ENCODE measurements around the gene USP8. TPM values are rescaled to one million over a fixed set of nuclear protein-coding genes. Genes with fewer than 3 reads are reported as not detected.
"Not testable (repeated sequence)": the region's sequence is repeated elsewhere in the genome, so short reads cannot be mapped to it uniquely, and the experiment has no call there.

USP8 gene
- total and polyA plus RNA-seq, 2 experiments from 2014 or later = 28.4 to 36.4 TPM

- Histone ChIP-seq H3K4me3 (no peak overlapping the region), H3K9me3 (ENCODE audit: low read depth) (no peaks in the 10 kb centered on the region), H3K36me3 (peaks cover 49% of the 10 kb centered on the region), H3K4me1 (ENCODE audit: low read depth) (no peaks in the 10 kb centered on the region), H3K27me3 (no peaks in the 10 kb centered on the region), H3K27ac (no peak overlapping the region)
- DNase-seq (ENCODE audit: low read depth in 1 of 2, low spot score in 1 of 2) = no peak
- TF ChIP-seq, protein P1, sequence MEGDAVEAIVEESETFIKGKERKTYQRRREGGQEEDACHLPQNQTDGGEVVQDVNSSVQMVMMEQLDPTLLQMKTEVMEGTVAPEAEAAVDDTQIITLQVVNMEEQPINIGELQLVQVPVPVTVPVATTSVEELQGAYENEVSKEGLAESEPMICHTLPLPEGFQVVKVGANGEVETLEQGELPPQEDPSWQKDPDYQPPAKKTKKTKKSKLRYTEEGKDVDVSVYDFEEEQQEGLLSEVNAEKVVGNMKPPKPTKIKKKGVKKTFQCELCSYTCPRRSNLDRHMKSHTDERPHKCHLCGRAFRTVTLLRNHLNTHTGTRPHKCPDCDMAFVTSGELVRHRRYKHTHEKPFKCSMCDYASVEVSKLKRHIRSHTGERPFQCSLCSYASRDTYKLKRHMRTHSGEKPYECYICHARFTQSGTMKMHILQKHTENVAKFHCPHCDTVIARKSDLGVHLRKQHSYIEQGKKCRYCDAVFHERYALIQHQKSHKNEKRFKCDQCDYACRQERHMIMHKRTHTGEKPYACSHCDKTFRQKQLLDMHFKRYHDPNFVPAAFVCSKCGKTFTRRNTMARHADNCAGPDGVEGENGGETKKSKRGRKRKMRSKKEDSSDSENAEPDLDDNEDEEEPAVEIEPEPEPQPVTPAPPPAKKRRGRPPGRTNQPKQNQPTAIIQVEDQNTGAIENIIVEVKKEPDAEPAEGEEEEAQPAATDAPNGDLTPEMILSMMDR (IDR thresholded peaks at IDR 0.05; ENCODE audit: low read depth, low read length) = no peak
Measured at GRCh38 chr15:50501815-50502214, 77.6 kb downstream of the USP8 start.

- peak overlapping the region; percentile 35 for H3K27ac ChIP-seq
- no peaks in the 10 kb centered on the region for H3K27me3 ChIP-seq
- TF ChIP-seq, protein P1 (IDR thresholded peaks at IDR 0.05; ENCODE audit: low read depth, low read length) = no peak
- no peaks in the 10 kb centered on the region for H3K4me1 ChIP-seq (ENCODE audit: low read depth)
- no peak for DNase-seq (ENCODE audit: low read depth in 1 of 2, low spot score in 1 of 2)
- no peak overlapping the region for H3K4me3 ChIP-seq
- H3K9me3 ChIP-seq (ENCODE audit: low read depth) = no peaks in the 10 kb centered on the region
- H3K36me3 ChIP-seq = peaks cover 35% of the 10 kb centered on the region
Measured at GRCh38 chr15:50503144-50503543, 78.9 kb downstream of the USP8 start.

GRCh38 chr15:50505656-50506055, 81.5 kb downstream of the USP8 start:
- H3K36me3 ChIP-seq = peaks cover 10% of the 10 kb centered on the region
- H3K9me3 ChIP-seq (ENCODE audit: low read depth); H3K27ac ChIP-seq; DNase-seq (ENCODE audit: low read depth in 1 of 2, low spot score in 1 of 2); H3K4me1 ChIP-seq (ENCODE audit: low read depth); H3K27me3 ChIP-seq; H3K4me3 ChIP-seq: not testable (repeated sequence)

- Histone ChIP-seq H3K27me3 (no peaks in the 10 kb centered on the region), H3K4me1 (ENCODE audit: low read depth) (no peaks in the 10 kb centered on the region), H3K27ac (no peak overlapping the region), H3K4me3 (no peak overlapping the region), H3K36me3 (peaks cover 7% of the 10 kb centered on the region), H3K9me3 (ENCODE audit: low read depth) (no peaks in the 10 kb centered on the region)
- TF ChIP-seq, protein P1 (IDR thresholded peaks at IDR 0.05; ENCODE audit: low read depth, low read length) = no peak
- DNase-seq (ENCODE audit: low read depth in 1 of 2, low spot score in 1 of 2) = peak in 1 of 2 donors; percentile 14
Measured at GRCh38 chr15:50506121-50506520, 81.9 kb downstream of the USP8 start.

- no peaks in the 10 kb centered on the region for H3K4me1 ChIP-seq (ENCODE audit: low read depth)
- TF ChIP-seq, protein P1 (IDR thresholded peaks at IDR 0.05; ENCODE audit: low read depth, low read length) = no peak
- DNase-seq (ENCODE audit: low read depth in 1 of 2, low spot score in 1 of 2) = no peak
- H3K27ac ChIP-seq = no peak overlapping the region
- no peaks in the 10 kb centered on the region for H3K36me3 ChIP-seq
- H3K4me3 ChIP-seq = no peak overlapping the region
- H3K27me3 ChIP-seq = no peaks in the 10 kb centered on the region
- H3K9me3 ChIP-seq (ENCODE audit: low read depth) = no peaks in the 10 kb centered on the region
Measured at GRCh38 chr15:50513001-50513400, 88.8 kb downstream of the USP8 start.

- TF ChIP-seq, protein P1 (IDR thresholded peaks at IDR 0.05; ENCODE audit: low read depth, low read length) = no peak
- H3K9me3 ChIP-seq (ENCODE audit: low read depth) = no peaks in the 10 kb centered on the region
- no peak overlapping the region for H3K4me3 ChIP-seq
- H3K27ac ChIP-seq = no peak overlapping the region
- H3K27me3 ChIP-seq = no peaks in the 10 kb centered on the region
- DNase-seq (ENCODE audit: low read depth in 1 of 2, low spot score in 1 of 2) = peak in 1 of 2 donors; percentile 21
- H3K36me3 ChIP-seq = no peaks in the 10 kb centered on the region
- H3K4me1 ChIP-seq (ENCODE audit: low read depth) = no peaks in the 10 kb centered on the region
Measured at GRCh38 chr15:50519740-50520425, 95.7 kb downstream of the USP8 start.

Data from cardiac muscle cell (in vitro differentiated cells and primary cell).